Stimulated activated CD4-positive, alpha-beta T cell treated with anti-CD3 and anti-CD28 coated beads, Interleukin-15, amount 100 ng/mL, for 48 hours (primary cell): ENCODE results near the gene TTYH2.
A peak's percentile ranks its signal among the peaks of the same experiment; 100 is the strongest.

Source experiments
- DNase-seq, 2 donors: peaks; one replicate each; pipeline ENCODE4 v3.0.0-alpha.2; 2020; ENCODE audit warnings: low read depth in 2 of 2

The TTYH2 gene

DNA sequence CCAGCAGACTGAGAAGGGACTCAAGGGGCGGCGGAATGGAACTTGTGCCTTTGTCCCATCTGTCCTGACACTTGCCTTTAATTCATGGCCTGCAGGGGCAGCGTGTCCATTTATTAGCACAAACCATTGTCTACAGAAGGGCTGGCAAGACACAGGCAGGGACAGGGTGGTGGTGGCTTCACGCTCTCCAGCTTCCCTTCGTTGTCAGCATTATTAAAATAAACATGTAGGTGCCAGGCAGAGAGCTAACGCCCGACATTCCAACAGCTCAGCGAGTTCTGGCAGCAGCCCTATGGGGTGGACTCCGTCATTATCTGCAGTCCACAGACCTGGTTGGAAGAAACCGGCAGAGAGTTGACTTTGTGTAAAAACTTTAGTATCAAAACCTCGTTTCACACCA, 77.0 kb downstream of the TTYH2 start:
- no peak for DNase-seq

DNA sequence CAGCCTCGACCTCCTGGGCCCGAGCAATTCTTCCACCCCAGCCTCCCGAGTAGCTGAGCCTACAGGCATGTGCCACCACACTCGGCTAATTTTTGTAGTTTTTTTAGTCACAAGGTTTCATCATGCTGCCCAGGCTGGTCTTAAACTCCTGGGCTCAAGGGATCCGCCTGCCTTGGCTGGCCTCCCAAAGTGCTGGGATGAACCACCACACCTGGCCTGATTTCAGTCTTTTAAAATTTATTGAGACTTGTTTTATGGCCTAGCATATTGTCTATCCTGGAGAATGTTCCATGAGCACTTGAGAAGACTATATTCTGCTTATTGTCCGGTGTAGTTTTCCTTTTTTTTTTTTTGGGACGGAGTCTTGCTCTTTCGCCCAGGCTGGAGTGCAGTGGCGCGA, 79.1 kb downstream of the TTYH2 start:
- no peak for DNase-seq

DNA sequence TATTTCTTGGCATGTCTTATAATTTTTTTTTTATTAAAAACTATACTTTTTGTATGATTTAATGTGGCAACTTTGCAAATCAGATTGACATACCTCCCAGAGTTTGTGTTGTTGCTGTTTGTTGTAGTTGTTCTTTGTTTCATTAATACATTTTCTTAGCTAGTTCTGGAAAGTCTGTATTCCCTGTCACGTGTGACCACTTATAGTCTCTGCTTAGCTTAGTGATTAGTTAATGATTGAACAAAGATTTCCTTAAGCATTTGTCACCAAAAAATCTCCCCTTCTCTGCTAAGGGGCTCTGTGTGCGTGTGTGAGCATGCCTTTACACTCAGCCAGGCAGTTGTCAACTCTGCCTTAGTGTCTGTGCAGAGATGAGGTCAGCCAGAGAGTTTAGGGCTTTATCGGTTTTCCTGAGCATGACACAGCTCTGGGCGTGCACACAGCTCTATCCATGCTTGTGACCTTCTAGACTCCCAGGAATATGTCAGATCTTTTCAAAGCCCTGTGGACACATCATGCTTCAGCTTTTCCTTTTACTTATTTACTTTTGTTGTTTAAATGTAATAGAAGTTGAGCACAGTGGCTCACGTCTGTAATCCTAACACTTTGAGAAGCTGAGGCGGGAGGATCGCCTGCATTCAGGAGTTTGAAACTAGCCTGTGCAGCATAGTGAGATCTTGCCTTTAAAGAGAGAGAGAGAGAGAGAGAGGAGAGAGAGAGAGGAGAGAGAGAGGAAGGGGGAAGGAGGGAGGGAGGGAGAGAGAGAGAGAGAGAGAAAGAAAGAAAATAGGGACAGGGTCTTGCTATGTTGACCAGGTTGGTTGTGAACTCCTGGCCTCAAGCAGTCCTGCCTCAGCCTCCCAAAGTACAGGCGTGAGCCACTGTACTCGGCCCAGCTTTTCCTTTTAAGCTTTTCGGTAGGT, 82.5 kb downstream of the TTYH2 start:
- no peak for DNase-seq

DNA sequence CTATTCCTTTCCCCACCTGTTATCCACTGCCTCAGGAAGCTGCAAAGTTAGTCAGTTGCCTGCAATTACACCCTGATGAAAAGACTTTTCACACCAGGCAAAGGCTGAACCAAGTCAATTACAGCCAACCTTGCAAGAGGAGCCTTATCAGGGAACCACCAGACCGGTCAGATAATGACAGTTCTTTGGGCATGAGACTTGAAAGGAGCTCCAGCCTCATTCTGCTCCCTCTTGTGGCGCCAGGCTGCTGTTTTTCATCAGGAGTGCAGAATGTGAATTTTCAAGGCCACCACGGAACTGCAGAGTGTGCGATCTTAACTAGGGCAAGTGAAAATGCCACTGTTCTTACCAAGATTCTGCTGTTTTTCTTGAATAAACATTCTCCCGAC, 83.2 kb downstream of the TTYH2 start:
- no peak for DNase-seq

DNA sequence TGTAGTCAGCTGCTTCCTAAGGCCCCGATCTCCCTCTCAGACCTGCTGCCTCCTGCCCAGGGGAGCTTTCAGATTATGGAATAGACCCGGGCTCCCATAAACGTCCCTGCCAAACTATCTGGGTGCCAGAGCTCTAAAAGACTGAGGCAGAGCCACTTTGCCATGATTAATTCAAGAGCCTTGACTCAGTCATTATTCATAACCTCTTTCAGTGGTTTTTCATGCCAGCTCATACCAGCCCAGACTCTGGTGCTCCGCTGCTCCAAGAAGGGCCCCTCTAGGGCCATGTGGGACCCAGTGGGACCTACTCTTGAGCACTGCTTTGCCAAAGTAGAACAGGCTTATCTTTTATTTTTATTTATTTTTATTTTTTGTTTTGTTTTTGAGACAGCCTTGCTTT, 84.6 kb downstream of the TTYH2 start:
- DNase-seq: peak; percentile 44 to 53

DNA sequence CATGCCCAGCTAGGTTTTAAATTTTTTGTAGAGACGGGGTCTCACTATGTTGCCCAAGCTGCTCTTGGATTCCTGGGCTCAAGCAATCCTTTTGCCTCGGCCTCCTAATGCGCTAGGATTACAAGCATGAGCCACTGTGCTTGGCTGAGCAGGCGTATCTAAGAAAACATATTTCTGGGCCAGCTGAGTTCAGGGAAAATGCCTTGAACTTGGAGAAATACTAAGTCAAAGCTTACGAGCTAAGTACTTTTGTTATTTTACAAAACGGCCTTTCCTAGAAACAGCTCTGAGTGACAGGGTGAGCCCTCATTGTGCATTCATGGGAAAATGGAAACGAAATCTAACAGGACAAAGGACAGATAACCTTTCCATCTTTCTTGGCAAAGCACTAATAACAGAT, 85.4 kb downstream of the TTYH2 start:
- DNase-seq: no peak

DNA sequence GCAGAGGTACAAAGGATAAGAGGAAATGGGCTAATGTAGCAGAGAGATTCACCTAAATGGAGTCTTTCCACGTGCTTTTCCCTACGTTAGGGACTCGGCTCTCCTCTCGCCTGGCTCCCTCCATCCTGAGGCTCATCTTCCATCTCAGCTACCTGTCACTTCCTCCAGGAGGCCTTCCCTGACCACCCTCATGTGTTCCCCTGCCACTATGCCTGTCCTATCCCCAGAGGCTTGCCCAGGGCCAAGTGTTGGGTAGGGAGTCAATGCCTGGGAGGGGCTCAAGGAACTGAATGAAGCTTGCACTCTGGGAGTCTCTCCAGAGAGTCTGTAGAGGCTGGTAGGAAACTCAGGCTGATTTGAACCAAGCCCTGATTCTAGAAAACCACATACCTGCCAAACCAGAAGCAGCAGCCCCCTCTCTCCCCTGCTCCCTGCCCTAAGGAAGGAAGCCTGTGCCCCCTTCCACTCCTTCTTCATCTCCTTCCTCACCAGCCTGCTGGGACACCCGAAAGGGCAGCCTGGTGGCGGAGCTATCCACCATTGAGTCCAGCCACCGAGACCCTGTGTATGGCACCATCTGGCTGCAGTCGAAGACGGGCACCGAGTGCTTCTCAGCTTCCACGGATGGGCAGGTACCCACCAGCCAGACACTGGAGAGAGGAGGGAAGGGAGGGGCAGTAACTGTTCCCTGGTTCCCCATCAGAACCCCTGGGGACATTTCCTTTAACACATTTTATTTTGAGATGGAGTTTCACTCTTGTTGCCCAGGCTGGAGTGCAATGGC, 86.0 kb downstream of the TTYH2 start:
- no peak for DNase-seq

DNA sequence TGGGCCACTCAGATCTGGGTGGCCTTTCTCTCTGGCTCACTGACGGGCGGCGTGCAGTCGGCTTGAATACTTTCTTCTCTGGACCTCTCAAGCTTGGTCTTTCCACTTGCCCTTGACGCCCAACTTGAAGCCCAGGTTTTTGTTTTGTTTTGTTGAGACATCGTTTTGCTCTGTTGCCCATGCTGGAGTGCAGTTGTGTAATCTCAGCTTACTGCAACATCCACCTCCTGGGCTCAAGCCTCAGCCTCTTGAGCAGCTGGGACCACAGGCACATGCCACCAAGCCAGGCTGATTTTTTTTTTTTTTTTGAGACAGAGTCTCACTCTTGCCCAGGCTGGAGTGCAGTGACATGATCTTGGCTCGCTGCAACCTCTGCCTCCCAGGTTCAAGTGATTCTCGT, 89.9 kb downstream of the TTYH2 start:
- DNase-seq: no peak

DNA sequence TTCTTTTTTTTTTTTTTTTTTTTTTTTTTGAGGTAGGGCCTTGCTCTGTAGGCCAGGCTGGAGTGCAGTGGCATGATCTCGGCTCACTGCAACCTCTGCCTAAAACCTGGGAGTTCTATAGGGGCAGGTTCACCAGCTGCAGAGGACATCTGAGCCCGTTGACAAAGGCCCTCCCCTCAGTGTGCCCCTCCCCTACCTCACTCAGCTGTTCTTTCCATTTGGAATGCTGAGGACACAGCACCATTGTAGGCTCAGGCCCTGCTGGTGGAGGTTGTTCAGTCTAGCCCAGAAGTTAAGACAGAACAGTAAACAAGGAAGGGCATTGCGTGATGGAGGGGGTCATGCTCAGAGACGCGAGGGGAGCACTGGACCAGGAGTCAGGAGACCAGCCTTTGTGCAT, 90.8 kb downstream of the TTYH2 start:
- DNase-seq: no peak

DNA sequence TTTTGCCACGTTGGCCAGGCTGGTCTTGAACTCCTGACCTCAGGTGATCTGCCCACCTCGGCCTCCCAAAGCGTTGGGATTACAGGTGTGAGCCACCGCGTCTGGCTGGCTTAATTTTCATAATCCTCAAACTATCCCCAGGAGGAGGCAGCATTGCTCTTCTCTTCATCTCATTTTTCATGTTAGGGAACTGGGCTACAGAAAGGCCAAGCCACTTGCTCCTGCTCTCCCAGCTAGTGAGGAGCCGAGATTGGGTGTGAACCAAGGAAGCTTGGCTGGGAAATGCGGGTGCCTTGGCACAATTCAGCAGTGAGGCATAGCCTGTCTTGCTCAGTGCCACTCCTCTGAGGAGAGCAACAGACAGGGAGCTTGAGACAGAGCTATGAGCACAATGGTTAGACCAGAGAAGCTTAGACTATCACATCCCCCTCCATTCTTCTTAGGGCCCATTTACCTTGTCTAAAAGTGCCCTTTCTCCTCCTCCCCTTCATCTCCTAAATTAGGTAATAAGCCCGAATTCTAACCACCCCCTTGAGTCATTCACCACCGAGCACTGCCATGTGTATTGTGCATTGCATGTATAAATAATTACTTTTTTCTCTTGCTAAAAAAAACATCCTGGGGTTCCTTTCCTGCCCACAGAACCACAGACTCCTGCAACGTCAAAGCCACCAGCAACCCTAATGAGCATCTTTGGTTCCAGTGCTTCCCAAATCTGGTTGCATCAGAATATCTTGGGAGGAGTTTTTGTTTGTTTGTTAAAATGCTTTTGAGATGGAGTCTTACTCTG, 92.7 kb downstream of the TTYH2 start:
- no peak for DNase-seq

DNA sequence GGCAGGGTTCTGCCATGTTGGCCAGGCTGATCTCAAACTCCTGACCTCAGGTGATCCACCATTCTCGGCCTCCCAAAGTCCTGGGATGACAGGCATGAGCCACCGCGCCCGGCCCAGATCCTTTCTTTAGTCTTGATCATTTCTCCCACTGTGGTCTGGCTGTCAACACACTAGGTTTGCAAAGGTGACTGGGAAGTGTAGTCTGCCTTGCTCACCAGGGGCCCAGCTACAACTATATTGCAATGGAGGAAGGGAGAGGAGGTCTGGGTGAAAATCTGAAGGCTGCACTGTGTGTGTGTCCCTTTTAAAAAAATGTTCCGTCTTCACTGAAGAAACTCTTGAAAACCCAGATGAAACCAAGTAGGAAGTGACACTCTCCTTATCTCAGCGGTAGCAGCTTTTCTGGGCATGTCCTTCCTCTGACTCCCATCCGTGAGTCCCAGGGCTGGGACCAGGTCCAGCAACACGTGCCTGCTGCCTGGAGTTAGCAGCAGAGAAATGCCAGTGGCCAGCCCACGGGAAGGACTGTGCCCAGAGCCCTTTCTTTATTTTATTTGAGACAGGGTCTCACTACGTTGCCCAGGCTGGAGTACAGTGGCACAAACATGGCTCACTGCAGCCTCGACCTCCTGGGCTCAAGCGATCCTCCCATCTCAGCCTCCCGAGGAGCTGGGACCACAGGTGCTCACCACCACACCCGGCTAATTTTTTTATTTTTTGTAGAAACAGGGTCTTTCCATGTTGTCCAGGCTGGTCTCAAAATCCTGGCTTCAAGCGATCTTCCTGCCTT, 94.8 kb downstream of the TTYH2 start:
- DNase-seq: no peak

DNA sequence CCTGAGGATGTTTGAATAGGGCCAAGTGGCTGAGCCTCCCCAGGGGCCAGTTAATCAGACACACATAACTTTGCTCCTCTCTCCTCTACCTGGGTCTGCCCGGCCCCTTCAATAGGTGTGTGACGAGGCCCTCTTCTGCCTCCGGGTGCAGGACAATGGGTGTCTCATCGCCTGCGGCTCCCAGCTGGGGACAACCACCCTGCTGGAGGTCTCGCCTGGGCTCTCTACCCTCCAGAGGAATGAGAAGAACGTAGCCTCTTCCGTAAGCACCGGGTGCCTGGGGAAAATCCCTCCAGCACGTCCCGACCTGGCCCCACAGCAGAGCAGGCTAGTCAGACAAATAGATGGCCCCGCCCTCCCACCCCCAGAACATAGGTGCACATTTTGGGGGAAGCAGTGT, 96.5 kb downstream of the TTYH2 start:
- no peak for DNase-seq
